HG03064 (cell line): Measurements from ENCODE around the gene MAD1L1.

Experiments
- ATAC-seq: cut with Tn5 transposase; IDR thresholded peaks from one replicate; pipeline ENCODE4 v1.9.1; 2021; ENCODE audit warnings: low read depth; ENCODE audit not compliant: unreplicated experiment

Gene MAD1L1

DNA sequence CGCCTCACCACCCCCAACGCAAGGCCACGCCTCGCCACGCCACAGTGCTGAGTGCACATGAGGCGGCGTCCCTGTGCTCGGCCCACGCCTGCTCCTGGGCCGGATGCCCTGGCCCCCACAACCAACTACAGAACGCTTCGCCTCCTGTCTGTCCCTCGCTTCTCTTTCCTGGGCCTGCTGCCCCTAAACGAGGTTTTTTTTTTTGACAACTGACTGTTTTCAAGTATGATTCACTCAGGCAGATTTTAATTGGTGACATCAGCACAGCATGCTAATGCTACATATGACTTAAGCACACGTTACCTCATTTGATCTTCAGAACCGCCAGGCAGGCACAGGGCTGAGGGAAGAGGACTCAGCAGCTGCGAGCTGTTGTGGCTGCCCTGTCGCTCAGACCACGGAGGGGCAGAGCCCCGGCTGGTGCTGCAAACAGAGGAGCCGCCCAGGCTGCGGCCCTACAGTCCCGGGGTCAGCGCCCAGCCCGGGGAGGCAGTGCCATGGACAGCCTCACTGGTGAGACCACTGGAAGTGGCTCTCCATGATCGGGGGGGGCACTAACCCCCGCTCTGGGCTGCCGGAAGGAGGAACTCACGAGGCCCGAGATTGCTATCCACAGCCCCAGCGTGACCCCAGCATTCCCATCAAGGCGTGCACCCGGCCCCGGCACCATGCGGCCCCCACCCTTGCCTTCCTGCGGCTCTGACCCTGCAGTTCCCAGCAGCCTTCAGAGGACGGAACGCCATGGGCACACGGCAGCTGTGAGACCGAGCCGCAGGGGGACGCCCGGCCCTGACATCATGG, 212.8 kb downstream of the MAD1L1 start:
- no peak for ATAC-seq

DNA sequence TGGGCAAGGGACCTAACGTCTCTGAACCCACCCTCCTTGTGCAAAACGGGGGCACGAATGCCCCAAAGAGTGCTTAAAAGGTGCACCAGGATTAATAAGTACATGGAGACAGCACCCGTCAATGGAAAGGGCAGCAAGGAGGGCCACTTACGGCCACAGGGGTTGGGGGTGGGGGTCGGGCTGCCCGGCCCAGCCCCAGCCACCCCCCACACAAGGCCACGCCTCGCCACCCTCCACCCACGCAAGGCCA, 213.4 kb downstream of the MAD1L1 start:
- ATAC-seq = no peak

- ATAC-seq = no peak
These were observed 213.9 kb downstream of the MAD1L1 start for GRCh38 chr7:2018569-2019460.

DNA sequence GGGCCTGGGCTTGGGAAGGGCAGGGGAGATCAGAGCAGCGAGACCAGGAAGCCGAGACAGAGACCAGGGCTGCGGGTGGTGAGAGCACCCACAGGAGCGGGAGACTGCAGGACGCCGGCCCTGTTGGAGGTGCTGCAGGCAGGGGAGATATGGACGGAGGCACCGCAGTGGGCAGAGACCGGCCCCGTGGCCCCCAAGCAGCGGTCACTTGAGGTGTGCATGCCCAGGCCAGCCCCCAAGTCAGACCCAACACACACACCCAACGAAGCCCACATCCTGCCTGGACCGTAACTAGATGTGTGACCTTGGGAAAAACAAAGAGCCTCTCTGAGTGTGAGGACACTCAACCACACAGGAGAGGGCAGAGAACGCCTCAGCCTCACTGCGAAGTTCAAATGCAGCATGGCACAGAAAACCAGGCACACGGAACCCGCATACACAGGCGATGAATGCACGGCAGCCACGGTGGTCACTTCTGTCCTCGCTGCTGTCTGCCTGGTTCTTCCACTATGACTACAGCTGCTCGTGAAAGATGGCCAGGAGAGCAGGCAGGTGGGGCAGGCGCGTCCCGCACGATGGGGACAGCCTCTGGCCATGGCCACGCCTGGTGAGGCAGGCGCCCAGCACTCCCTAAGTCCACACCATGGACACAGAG, 214.7 kb downstream of the MAD1L1 start:
- ATAC-seq = no peak

- ATAC-seq = no peak
These were observed 215.3 kb downstream of the MAD1L1 start for GRCh38 chr7:2017481-2017891.

DNA sequence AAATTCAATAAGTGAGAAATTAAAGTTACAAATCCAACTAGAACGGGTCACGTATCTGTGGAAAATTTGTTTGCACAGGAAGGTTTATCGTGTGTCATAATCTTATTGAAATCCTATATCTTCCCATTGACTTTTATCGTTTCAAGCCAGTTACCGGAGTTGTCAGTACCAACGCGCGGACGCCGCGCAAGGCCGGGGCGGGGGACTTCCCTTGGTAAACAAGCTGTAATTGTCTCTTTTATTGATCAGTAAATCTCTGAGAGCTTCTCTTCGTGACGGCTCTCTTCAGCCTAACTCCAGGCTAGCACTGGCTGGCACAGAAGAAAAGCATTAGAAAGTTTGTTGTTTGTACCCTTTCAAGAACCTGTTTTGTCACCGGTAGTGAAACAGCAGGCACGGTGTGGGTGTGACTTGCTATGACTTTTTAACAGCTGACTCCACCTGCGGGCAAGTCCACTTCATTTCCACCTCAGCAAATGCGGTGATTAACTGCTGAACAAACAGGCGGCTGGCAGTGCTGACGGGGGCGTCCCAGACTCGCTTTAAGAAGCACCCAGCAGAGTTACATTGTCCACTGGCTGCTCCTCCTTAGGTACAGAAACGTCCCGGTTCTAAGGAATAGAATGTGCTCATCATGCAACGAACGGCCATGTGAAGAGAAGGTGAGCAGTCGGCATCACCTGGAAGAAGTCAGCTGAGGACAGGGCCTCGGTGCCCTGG, 215.8 kb downstream of the MAD1L1 start:
- ATAC-seq = no peak

DNA sequence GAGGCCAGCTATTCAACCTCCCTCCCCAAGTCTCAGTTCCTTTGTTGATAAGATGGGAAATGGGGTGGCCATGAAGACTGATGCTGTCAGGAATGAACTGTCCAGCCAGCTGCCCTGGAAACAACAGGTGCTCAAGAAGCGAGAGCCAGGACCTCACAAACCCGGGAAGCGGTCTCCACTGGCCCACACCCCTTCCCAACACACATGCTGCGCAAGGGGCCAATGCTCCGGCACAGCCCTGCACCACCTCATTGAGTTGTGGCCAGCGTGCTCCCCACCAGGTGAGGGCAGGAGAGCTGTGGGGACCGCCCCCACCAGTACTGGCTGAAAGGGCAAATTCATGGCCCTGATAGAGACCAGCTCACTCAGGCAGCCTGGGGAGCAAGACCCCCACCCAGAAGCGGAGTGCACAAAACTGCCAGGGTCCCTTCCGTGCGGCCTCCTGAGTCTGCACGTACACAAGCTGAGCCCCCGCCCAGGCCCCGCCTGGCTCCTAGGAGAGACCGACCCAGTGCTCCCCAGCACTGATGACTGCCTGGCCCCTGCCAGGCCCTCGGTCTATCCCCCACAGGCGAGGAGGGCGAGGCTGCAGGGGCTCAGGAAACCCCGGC, 216.6 kb downstream of the MAD1L1 start:
- ATAC-seq = no peak

- no peak for ATAC-seq
These were observed 217.4 kb downstream of the MAD1L1 start for GRCh38 chr7:2015251-2015871.

DNA sequence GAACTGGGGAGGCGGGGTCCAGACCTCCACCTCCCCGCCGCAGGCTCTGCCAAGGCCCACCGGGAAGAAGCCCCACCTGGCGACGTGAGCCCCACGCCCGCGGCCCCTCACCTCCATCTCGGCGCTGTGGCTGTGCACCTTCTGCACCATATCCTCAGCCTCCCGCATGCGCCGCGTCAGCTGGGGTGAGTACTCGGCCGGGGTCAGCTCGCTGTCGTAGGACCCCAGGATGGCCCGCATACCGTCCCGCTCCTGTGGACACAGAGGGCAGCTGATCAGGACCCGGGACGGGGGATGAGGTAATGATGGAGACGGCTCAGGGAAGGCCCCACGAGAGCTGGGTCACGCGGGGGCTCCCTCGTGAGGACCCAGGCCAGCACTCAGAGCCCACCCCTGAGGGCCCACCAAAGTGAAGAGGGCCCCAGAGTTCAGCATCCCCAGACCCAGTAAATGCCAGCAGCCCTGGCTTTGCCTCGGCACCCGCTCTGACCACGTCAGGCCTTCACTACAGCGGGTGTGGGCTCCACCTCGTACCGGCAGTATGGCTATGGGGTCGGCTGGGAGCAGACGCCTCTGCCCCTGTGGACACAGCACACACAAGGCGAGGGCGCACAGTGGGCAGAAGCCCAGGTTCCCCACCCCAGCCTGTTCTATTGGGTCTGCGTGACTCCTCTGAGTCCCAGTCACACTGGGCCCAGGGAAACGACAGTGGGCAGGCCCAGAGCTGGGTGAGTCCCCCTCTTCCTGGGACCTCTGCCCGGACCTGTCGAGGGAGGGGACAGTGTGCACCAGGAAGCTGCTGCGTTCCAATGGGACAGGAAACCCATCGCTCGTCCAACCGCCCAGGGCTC, 218.1 kb downstream of the MAD1L1 start:
- ATAC-seq = no peak

- no peak for ATAC-seq
These were observed 219.1 kb downstream of the MAD1L1 start for GRCh38 chr7:2013381-2014311.

DNA sequence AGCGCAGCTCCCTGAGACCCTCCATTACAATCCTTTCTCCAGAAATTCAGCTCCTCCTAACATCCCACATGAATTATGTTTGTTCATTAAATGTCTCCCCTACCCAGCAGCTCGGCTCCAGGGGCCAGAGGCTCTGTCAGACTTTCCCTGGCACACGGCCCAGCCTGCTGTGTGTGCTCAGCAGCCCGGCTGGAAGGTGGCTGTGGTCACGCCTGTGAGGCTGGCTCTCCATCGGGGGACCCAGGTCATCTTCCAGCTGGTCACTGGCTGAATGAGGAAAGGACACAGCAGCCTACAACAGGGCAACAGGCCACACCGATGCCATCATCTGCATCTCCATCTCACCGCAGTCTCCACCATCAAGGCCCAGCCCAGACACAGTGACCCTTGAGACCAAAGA, 219.8 kb downstream of the MAD1L1 start:
- ATAC-seq = no peak

DNA sequence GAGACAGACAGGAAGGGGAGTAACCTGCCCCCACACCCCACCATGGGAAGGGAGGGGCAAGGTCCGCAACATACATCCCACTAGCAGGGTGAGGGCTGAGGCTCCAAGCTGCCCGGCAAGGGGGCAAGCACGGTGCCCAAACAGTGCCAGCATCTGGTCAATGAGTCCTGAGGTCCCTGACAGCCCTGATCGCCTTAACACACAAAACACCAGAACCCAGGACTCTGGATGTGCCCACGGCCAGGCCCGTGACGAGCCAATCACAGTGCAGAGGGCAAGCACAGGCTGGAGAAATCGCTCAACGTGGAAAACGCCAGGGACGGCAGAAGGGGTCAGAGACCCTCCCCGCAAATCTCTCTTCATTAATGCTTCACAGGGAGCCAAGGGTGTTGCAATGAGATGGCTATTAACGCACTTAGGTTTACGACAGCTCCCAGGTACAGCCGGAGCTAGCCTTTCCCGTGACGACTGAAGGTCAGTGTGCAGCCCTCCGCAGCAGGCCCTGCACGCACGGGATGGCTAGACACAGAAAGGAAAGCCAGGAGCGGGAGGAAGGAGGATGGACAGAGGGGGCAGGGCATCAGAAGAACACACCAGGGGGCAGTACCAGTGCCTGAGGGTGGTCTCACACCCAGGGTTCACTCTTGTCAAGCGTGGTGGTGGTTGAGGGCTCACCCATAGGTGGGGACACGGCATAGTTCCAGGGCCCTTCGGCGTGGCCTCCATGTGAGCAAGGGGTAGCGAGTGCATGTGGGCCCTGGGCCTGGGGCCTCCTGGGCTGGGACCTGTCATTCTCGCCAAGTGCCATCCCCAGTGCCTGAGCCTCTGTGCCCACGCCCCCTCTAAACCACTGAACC, 220.5 kb downstream of the MAD1L1 start:
- no peak for ATAC-seq

DNA sequence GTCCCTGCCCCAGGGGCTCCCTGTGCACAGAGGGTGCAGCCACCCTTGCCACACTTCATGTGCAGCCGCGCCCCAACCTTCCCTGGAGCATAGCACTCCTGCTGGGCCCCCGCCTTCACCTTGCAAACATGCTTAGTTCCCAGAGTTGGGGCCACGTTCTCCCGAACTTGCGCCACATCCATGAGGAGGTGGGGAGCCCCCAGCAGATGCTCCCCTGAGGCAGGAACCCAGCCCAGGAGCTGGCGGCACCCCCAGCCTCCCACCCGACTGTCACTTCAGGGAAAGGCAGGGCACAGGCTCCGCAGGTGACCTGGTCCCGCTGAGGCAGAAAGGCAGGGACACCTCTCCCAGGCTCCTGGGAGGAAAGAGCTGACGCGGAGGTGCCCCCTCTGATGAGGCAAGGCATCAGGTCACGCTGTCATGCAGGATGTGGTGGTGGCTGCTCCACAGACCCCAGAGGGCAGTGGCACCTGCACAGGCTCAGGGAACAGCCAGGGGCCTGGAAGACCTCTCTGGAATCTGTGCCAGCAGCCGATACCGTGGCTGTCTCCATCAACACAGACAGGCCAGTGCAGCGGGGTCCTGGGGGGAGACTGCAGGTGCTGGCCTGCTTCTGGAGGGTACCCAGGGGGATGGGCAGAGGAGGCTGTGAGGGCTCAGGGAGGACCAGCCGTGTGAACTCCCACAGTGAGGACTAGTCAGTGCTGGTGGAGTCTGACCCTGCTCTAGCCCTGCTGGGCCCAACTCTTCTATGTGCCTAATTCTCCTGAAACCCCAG, 221.3 kb downstream of the MAD1L1 start:
- no peak for ATAC-seq

- no peak for ATAC-seq
These were observed 222.0 kb downstream of the MAD1L1 start for GRCh38 chr7:2010551-2011265.

DNA sequence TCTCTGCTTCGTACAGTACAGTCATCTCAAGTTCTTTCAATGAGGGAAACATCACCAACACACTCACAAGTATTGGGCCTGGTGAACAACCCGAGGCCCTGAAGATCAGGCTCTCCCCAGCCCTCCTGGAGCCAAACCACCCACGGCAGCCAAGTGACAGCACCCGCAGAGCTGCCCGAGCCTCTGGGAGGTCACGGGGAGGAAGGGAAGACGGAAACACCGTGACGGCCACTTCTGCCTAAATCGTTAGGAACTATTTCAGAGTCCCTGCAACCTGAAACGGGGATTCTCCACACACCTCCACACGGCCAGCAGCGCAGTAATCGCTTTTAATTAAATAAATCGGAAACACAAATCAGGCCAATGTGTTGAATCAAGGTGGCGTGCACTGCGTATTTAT, 222.6 kb downstream of the MAD1L1 start:
- no peak for ATAC-seq

DNA sequence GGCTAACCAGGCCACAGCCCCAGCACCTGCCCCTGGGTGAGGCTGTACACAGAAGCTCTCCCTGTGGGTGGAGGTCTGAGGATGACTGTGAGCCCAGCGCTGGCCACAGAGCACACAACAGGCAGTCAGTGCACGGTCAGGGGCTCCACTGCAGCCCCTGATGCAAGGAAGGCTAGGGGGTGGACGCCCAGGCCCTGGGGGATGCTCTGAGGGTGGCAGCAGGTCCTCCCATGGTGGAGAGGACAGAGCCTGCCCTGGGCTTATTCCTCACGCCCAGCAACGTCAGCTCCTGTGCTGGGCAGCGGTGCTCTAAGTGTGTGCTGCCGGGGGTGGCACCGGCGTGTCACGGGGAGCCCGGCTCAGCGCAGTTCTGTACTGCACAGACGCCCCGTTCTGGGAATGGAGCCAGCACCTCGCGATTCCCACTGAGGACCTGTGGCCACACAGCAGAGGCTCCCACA, 223.2 kb downstream of the MAD1L1 start:
- no peak for ATAC-seq
